Liver (tissue), 9 donors: ENCODE data around the gene CD248. TPM values are rescaled to one million over a fixed set of nuclear protein-coding genes. Genes with fewer than 3 reads are reported as not detected.

Source experiments
- DNase-seq: peaks from one replicate; pipeline ENCODE4 v3.0.0-alpha.2; 2017; ENCODE audit warnings: low spot score
- H3K27ac ChIP-seq, 2 donors: one replicate each; pipeline ENCODE4 v1.7.0; 2013; ENCODE audit warnings: inconsistent platforms in 2 of 2, low read length in 2 of 2, control low read depth in 1 of 2, low read depth in 1 of 2, mild to moderate bottlenecking in 1 of 2
- H3K27me3 ChIP-seq, 4 donors: one replicate each; pipeline versions ENCODE4 v1.6.1 to v1.7.0; 2013; ENCODE audit warnings: low read length in 3 of 4, inconsistent platforms in 1 of 4, mild to moderate bottlenecking in 1 of 4, moderate library complexity in 1 of 4; ENCODE audit not compliant: control insufficient read depth in 4 of 4, insufficient read depth in 4 of 4
- H3K36me3 ChIP-seq, 4 donors: one replicate each; pipeline versions ENCODE4 v1.6.1 to v1.7.0; 2013; ENCODE audit warnings: low read length in 3 of 4, mild to moderate bottlenecking in 3 of 4, low read depth in 1 of 4, moderate library complexity in 1 of 4; ENCODE audit not compliant: control insufficient read depth in 4 of 4, insufficient read depth in 3 of 4
- H3K4me1 ChIP-seq, 4 donors: one replicate each; pipeline versions ENCODE4 v1.6.1 to v1.7.0; 2013; ENCODE audit warnings: low read length in 3 of 4, mild to moderate bottlenecking in 3 of 4, moderate library complexity in 1 of 4; ENCODE audit not compliant: control insufficient read depth in 4 of 4, insufficient read depth in 4 of 4
- H3K4me3 ChIP-seq, 3 donors: one replicate each; pipeline versions ENCODE4 v1.6.1 to v1.7.0; 2013; ENCODE audit warnings: low read length in 3 of 3, control low read depth in 1 of 3, low read depth in 1 of 3, mild to moderate bottlenecking in 1 of 3
- H3K9ac ChIP-seq, 2 donors: one replicate each; pipeline ENCODE4 v1.7.0; 2013; ENCODE audit warnings: low read length in 2 of 2, mild to moderate bottlenecking in 2 of 2, moderate library complexity in 2 of 2, control low read depth in 1 of 2, low read depth in 1 of 2
- H3K9me3 ChIP-seq, 4 donors: one replicate each; pipeline versions ENCODE4 v1.6.1 to v1.7.0; 2013; ENCODE audit warnings: low read length in 3 of 4; ENCODE audit not compliant: control insufficient read depth in 4 of 4
- EGR1 ChIP-seq, 2 donors: IDR thresholded peaks; 2 replicates each; pipeline ENCODE4 v1.6.1; 2016 to 2018; ENCODE audit warnings: antibody characterized with exemption in 2 of 2, low read depth in 2 of 2
- FOXA1 ChIP-seq: IDR thresholded peaks from 2 replicates; pipeline ENCODE4 v1.6.1; 2016; ENCODE audit warnings: antibody characterized with exemption
- FOXA2 ChIP-seq: IDR thresholded peaks from 2 replicates; pipeline ENCODE4 v1.6.1; 2016; ENCODE audit warnings: antibody characterized with exemption
- GABPA ChIP-seq, 2 donors: IDR thresholded peaks in 1 of 2; conservative IDR thresholded peaks in 1 of 2; 2 replicates each; pipeline ENCODE4 v1.6.1; 2016; ENCODE audit warnings: antibody characterized with exemption in 2 of 2, mild to moderate bottlenecking in 1 of 2, moderate library complexity in 1 of 2
- HNF4A ChIP-seq, 2 donors: conservative IDR thresholded peaks; 2 replicates each; pipeline ENCODE4 v1.6.1; 2016; ENCODE audit warnings: antibody characterized with exemption in 2 of 2, mild to moderate bottlenecking in 2 of 2
- HNF4G ChIP-seq: IDR thresholded peaks from 2 replicates; pipeline ENCODE4 v1.6.1; 2016; ENCODE audit warnings: antibody characterized with exemption
- JUND ChIP-seq, 2 donors: IDR thresholded peaks; 2 replicates each; pipeline ENCODE4 v1.6.1; 2016; ENCODE audit warnings: antibody characterized with exemption in 2 of 2
- NR2F2 ChIP-seq: IDR thresholded peaks from 2 replicates; pipeline ENCODE4 v1.6.1; 2016; ENCODE audit warnings: antibody characterized with exemption
- RAD21 ChIP-seq, 2 donors: IDR thresholded peaks; 2 replicates each; pipeline ENCODE4 v1.6.1; 2016; ENCODE audit warnings: antibody characterized with exemption in 2 of 2, mild to moderate bottlenecking in 2 of 2
- RXRA ChIP-seq, 2 donors: IDR thresholded peaks; 2 replicates each; pipeline ENCODE4 v1.6.1; 2017 to 2018; ENCODE audit warnings: antibody characterized with exemption in 2 of 2, mild to moderate bottlenecking in 1 of 2
- SP1 ChIP-seq: IDR thresholded peaks from 2 replicates; pipeline ENCODE4 v1.6.1; 2018; ENCODE audit warnings: antibody characterized with exemption, mild to moderate bottlenecking
- TAF1 ChIP-seq: conservative IDR thresholded peaks from 2 replicates; pipeline ENCODE4 v1.6.1; 2016; ENCODE audit warnings: antibody characterized with exemption, mild to moderate bottlenecking
- YY1 ChIP-seq: IDR thresholded peaks from 2 replicates; pipeline ENCODE4 v1.6.1; 2016; ENCODE audit warnings: antibody characterized with exemption, mild to moderate bottlenecking
- WGBS: extraction: QIAGEN DNeasy Blood & Tissue Kit; methylation state at CpG from one replicate; pipeline ENCODE4 v1.1.7; 2013; 5-methylcytosine and 5-hydroxymethylcytosine counted together
- polyA plus RNA-seq, 2 donors: library from polyadenylated mRNA; stranded (reverse) in 1 of 2; unstranded in 1 of 2; fragments of 200-250 nt in 1 of 2; fragments of >200 nt in 1 of 2; fragmentation: Nextera tagmentation in 1 of 2; extraction: Ambion mirVana in 1 of 2; gene quantifications; one replicate each; pipeline versions ENCODE4 v1.2.1 to v1.2.3, GENCODE V29; 2013 to 2015
- total RNA-seq, 2 donors: library from RNA; depleted of rRNA; stranded (reverse); fragments of >200 nt; gene quantifications; one replicate each; pipeline ENCODE4 v1.2.3, GENCODE V29; 2014
- TF ChIP-seq, protein P1 (sequence below): IDR thresholded peaks from 2 replicates; pipeline ENCODE4 v1.6.1; 2016; ENCODE audit warnings: antibody characterized with exemption
- TF ChIP-seq, protein P2 (sequence below): IDR thresholded peaks from 2 replicates; pipeline ENCODE4 v1.6.1; 2016; ENCODE audit warnings: antibody characterized with exemption
- TF ChIP-seq, protein P3 (sequence below): fragments of 150-350 bp; IDR thresholded peaks from 2 replicates; pipeline ENCODE4 v1.5.1; 2017; ENCODE audit warnings: improper control_type of control experiment, low read depth, low read length; ENCODE audit not compliant: missing input control
- TF ChIP-seq, protein P4 (sequence below): IDR thresholded peaks from 2 replicates; pipeline ENCODE4 v1.6.1; 2016; ENCODE audit warnings: antibody characterized with exemption
- TF ChIP-seq, protein P5 (sequence below): IDR thresholded peaks from 2 replicates; pipeline ENCODE4 v1.6.1; 2016; ENCODE audit warnings: antibody characterized with exemption, mild to moderate bottlenecking
- donor health status: healthy.
- donor health status: healthy.
- donor health status: healthy.
- donor health status: healthy.
- donor health status: healthy.

Gene CD248
- total and polyA plus RNA-seq, 4 donors, result 0.64 to 3.0 (median 1.2) TPM

DNA sequence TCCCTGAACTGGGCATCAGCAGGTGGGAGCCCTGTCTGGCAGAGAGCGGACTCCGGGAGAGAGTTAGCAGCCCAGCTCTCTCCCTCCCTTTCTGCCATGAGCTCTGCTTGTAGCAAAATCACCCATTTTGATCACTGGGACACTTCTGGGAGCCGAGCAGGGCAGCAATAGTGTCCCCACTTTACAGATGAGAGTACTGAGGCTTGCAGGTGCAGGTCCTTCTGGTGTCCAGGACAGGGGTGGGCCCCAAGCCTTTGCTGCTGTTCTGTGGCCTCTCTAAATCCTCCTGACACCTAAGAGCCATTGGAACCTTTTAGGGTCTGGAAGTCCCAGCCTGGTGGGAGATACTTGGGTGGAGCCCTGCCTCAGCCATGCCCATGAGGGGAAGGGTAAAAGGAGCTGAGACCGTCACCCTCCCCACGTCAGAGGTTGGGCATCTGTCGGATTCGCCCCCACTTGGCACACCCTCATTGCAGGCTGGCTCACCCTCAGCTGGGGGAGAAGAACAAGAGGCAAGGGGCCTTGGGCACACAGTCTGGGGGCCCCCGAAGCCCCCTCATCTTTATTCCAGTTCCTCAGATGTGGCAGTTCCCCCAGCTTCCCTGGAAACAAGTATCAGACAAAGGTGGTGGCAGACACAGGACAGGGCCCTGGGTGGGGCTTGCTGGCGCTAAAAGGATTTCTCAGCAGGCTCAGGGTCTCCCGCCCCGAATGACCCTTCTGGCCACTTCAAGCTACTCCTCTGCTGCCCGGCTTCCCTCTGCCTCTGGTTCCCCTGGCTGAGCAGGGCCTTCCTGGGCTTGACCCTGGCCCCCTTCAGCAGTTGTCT, 14.9 kb upstream of the CD248 start:
- no peak overlapping the region for H3K4me3 ChIP-seq
- no peaks in the 10 kb centered on the region for H3K27me3 ChIP-seq
- H3K27ac ChIP-seq, result no peak overlapping the region
- peaks cover 4 to 25% (median 12%) of the 10 kb centered on the region in 4 donors for H3K4me1 ChIP-seq
- H3K9ac ChIP-seq, result no peak overlapping the region
- TF ChIP-seq FOXA2 (no peak), FOXA1 (no peak), GABPA (IDR thresholded peaks at IDR 0.05 in 1 of 2, conservative IDR thresholded peaks at IDR 0.05 in 1 of 2) (no peak), HNF4G (no peak), EGR1 (IDR thresholded peaks at IDR 0.05; ENCODE audit: low read depth in 2 of 2) (no peak), RXRA (IDR thresholded peaks at IDR 0.05) (no peak), JUND (IDR thresholded peaks at IDR 0.05) (no peak), YY1 (no peak), NR2F2 (no peak), RAD21 (IDR thresholded peaks at IDR 0.05) (no peak), TAF1 (no peak), SP1 (no peak), HNF4A (conservative IDR thresholded peaks at IDR 0.05) (no peak)
- TF ChIP-seq, protein P1, sequence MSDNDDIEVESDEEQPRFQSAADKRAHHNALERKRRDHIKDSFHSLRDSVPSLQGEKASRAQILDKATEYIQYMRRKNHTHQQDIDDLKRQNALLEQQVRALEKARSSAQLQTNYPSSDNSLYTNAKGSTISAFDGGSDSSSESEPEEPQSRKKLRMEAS, result no peak
- TF ChIP-seq, protein P2, sequence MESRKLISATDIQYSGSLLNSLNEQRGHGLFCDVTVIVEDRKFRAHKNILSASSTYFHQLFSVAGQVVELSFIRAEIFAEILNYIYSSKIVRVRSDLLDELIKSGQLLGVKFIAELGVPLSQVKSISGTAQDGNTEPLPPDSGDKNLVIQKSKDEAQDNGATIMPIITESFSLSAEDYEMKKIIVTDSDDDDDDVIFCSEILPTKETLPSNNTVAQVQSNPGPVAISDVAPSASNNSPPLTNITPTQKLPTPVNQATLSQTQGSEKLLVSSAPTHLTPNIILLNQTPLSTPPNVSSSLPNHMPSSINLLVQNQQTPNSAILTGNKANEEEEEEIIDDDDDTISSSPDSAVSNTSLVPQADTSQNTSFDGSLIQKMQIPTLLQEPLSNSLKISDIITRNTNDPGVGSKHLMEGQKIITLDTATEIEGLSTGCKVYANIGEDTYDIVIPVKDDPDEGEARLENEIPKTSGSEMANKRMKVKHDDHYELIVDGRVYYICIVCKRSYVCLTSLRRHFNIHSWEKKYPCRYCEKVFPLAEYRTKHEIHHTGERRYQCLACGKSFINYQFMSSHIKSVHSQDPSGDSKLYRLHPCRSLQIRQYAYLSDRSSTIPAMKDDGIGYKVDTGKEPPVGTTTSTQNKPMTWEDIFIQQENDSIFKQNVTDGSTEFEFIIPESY, result no peak
- TF ChIP-seq, protein P3, sequence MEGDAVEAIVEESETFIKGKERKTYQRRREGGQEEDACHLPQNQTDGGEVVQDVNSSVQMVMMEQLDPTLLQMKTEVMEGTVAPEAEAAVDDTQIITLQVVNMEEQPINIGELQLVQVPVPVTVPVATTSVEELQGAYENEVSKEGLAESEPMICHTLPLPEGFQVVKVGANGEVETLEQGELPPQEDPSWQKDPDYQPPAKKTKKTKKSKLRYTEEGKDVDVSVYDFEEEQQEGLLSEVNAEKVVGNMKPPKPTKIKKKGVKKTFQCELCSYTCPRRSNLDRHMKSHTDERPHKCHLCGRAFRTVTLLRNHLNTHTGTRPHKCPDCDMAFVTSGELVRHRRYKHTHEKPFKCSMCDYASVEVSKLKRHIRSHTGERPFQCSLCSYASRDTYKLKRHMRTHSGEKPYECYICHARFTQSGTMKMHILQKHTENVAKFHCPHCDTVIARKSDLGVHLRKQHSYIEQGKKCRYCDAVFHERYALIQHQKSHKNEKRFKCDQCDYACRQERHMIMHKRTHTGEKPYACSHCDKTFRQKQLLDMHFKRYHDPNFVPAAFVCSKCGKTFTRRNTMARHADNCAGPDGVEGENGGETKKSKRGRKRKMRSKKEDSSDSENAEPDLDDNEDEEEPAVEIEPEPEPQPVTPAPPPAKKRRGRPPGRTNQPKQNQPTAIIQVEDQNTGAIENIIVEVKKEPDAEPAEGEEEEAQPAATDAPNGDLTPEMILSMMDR, result no peak
- TF ChIP-seq, protein P4, sequence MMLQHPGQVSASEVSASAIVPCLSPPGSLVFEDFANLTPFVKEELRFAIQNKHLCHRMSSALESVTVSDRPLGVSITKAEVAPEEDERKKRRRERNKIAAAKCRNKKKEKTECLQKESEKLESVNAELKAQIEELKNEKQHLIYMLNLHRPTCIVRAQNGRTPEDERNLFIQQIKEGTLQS, result no peak
- WGBS, result 93% methylated on average over 12 of the region's 12 CpGs
- H3K9me3 ChIP-seq, result no peaks in the 10 kb centered on the region
- no peak for DNase-seq
- H3K36me3 ChIP-seq, result no peaks in the 10 kb centered on the region

DNA sequence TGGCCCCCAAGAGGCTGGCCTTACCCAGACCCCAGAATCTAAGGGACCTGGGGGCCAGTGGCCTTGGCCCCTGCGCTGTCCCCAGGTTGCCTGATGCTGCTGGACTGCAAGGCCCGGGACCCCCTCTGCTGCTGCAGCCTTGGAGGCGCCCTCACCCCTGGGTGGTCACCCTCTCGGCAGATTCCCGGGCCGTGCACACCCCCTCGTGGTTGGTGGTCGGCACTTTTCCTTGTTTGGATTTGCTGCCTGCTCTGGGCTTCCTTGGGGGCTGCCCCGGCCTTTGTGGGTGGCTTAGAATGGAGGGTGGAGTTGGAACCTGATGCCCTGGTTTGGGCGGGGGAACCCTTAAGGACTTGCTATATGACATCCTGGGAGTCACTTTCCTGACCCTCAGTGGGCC, 14.1 kb upstream of the CD248 start:
- 79% methylated on average over 10 of the region's 10 CpGs for WGBS
- no peak overlapping the region for H3K9ac ChIP-seq
- no peak overlapping the region for H3K4me3 ChIP-seq
- H3K36me3 ChIP-seq, result no peaks in the 10 kb centered on the region
- H3K27me3 ChIP-seq, result no peaks in the 10 kb centered on the region
- DNase-seq, result no peak
- H3K27ac ChIP-seq, result no peak overlapping the region
- TF ChIP-seq, protein P3, result no peak
- TF ChIP-seq YY1 (no peak), FOXA2 (no peak), GABPA (IDR thresholded peaks at IDR 0.05 in 1 of 2, conservative IDR thresholded peaks at IDR 0.05 in 1 of 2) (no peak), HNF4A (conservative IDR thresholded peaks at IDR 0.05) (no peak), HNF4G (no peak), FOXA1 (no peak), SP1 (no peak), TAF1 (no peak), NR2F2 (no peak), RXRA (IDR thresholded peaks at IDR 0.05) (no peak)
- TF ChIP-seq, protein P5, sequence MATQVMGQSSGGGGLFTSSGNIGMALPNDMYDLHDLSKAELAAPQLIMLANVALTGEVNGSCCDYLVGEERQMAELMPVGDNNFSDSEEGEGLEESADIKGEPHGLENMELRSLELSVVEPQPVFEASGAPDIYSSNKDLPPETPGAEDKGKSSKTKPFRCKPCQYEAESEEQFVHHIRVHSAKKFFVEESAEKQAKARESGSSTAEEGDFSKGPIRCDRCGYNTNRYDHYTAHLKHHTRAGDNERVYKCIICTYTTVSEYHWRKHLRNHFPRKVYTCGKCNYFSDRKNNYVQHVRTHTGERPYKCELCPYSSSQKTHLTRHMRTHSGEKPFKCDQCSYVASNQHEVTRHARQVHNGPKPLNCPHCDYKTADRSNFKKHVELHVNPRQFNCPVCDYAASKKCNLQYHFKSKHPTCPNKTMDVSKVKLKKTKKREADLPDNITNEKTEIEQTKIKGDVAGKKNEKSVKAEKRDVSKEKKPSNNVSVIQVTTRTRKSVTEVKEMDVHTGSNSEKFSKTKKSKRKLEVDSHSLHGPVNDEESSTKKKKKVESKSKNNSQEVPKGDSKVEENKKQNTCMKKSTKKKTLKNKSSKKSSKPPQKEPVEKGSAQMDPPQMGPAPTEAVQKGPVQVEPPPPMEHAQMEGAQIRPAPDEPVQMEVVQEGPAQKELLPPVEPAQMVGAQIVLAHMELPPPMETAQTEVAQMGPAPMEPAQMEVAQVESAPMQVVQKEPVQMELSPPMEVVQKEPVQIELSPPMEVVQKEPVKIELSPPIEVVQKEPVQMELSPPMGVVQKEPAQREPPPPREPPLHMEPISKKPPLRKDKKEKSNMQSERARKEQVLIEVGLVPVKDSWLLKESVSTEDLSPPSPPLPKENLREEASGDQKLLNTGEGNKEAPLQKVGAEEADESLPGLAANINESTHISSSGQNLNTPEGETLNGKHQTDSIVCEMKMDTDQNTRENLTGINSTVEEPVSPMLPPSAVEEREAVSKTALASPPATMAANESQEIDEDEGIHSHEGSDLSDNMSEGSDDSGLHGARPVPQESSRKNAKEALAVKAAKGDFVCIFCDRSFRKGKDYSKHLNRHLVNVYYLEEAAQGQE, result no peak
- TF ChIP-seq, protein P2, result no peak
- H3K9me3 ChIP-seq, result no peaks in the 10 kb centered on the region
- peaks cover 2 to 17% (median 5%) of the 10 kb centered on the region in 4 donors for H3K4me1 ChIP-seq
